ENCODE data around the gene FAM204A.

DNA sequence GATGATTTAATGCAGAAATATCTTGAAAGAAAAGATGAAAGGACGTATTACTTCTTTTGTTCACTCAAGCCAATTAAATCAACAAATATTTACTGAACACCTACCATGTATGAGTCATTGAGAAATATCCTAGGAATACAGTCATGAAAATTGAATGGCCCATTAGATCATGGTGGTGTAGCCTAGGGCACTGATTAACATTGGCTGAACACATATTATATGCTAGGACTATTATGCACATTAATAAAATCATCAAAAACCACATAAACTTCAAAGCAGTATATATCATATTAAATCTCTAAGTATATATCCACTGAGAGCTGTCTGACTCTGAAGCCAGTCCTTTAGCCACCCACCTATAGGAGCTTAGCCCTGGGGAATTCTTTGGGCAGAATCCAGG lies 41.8 kb downstream of the FAM204A start:
- TF ChIP-seq, protein P1, sequence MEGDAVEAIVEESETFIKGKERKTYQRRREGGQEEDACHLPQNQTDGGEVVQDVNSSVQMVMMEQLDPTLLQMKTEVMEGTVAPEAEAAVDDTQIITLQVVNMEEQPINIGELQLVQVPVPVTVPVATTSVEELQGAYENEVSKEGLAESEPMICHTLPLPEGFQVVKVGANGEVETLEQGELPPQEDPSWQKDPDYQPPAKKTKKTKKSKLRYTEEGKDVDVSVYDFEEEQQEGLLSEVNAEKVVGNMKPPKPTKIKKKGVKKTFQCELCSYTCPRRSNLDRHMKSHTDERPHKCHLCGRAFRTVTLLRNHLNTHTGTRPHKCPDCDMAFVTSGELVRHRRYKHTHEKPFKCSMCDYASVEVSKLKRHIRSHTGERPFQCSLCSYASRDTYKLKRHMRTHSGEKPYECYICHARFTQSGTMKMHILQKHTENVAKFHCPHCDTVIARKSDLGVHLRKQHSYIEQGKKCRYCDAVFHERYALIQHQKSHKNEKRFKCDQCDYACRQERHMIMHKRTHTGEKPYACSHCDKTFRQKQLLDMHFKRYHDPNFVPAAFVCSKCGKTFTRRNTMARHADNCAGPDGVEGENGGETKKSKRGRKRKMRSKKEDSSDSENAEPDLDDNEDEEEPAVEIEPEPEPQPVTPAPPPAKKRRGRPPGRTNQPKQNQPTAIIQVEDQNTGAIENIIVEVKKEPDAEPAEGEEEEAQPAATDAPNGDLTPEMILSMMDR (conservative IDR thresholded peaks at IDR 0.05): no peak
- no peak for TF ChIP-seq ZFX (IDR thresholded peaks at IDR 0.05)
